HG02970 (cell line): ENCODE measurements around the gene ZNF514.
"Not testable (repeated sequence)": the region's sequence is repeated elsewhere in the genome, so short reads cannot be mapped to it uniquely, and the experiment has no call there.

Experiments used
- ATAC-seq: cut with Tn5 transposase; IDR thresholded peaks from one replicate; pipeline ENCODE4 v1.9.1; 2021; ENCODE audit warnings: mild to moderate bottlenecking, moderate library complexity, moderate number of reproducible peaks; ENCODE audit not compliant: unreplicated experiment, low FRiP score

ZNF514 gene

DNA sequence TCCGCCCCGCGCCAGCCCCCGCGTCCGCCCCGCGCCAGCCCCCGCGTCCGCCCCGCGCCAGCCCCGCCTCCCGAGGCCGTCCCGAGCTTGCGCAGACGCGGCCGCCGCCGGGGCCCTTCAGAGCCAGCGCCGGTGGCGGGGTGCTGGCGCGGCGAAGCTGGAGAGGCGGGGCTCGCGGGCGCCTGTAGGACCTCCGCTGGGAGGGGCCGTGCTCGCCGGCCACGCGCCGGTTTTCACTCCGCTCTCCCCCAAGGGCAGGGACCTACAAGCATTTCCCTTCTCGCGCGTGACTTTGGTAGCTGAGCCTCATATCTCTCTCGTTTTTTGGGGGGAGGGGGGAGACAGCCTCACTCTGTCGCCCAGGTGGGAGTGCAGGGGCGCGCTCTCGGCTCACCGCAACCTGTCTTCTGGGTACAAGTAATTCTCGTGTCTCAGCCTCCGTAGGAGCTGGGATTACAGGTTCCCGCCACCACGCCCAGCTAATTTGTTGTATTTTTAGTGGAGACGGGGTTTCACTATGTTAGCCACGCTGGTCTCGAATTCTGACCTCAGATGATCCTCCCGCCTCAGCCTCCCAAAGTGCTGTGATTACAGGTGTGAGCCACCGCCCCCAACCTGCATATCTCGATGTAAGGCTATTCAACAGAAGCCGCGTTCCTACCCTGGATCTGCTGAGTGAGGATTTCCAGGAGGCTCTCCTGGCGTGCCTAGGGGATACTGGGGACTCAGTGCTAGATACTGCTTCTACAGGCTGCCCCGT is at the start of gene ZNF514:
TSS of gene ZNF514 (minus strand) at position 159 of the 760 bp plus-strand sequence. CDS start 6,595 bp downstream, outside the sequence.
- peak; percentile 86 for ATAC-seq

DNA sequence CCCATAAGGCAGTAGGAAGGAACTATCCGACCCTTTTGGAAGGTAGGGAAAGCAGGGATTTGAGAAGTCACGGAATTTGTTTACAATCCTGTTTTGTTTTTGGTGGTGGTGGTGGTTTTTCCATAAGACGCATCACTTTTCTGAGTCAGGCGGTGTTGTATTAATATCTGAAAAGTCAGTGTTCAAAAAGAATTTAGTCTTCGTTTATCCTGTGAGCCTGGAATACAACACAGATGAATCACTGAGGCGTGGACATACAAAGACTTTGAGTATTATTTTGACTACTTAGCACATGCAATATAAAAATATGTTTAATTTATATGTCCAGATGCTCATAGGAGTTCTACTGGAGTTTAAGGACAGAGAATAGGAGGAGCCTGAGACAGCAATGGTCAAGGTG is 48.5 kb upstream of the ZNF514 start:
- ATAC-seq, result no peak

DNA sequence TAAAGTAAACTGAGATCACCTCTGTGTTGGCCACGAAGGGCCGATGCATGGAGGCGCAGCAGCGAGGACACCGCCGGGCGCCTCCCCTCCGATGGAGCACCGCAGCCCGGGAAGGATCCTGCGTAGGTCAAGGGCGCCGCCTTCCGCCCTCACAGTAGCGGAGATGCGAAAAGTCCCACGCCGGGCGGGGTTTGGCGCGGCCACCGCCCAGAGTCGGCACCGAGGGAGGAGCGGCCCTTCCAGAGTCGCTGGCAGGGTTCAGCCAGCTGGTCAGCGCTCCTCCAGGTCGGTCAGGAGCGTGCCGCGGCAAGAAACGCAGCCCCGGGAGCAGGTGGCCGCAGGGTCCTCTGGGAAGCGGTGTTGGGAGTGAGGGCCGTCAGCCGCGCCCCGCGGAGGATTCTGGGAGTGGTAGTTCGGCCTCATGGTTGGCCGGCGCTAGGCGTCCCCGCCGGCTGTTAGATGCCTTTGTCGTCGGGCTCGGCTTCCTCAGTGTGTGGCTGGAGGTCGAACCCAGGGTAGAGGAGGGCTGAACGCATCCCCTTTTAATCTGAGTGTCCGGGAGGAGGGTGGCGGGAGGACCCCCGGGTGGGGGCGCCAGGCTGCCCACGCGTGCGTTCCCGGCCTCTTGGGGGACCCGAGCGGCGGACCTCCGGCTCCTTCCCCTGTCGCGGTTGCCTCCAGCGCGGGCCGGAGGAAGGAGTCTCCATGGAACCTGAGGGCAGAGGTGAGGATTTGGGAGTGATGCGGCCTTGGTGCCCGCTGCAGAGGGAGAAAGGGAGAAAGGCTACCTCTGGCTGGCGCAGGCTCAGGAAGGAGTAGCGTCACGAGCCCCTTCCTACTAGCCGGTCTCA is 47.7 kb upstream of the ZNF514 start, which contains the start of gene ZNF892:
TSS of gene ZNF892 (plus strand) at position 411 of the 851 bp plus-strand sequence. CDS start at position 706, 295 bp downstream.
- ATAC-seq, result peak; percentile 90

DNA sequence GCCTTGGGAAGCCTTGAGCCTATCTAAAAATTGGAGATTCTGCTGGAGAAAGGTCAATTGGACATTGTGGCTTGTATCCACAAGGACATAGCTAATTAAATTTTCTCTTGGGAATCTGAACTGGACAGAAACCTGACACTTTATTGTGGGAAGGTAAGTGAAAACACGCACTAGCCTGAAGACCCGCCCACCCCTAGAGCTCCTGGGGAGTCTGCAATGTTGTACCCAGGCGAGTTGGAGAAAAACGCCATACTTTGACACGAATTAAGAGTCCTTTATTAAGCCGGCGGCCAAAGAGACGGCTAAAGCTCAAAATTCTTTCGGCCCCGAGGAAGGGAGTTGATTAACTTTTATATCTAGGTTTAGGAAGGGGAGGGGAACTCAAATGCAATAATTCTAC is 46.4 kb upstream of the ZNF514 start:
- ATAC-seq, result no peak

DNA sequence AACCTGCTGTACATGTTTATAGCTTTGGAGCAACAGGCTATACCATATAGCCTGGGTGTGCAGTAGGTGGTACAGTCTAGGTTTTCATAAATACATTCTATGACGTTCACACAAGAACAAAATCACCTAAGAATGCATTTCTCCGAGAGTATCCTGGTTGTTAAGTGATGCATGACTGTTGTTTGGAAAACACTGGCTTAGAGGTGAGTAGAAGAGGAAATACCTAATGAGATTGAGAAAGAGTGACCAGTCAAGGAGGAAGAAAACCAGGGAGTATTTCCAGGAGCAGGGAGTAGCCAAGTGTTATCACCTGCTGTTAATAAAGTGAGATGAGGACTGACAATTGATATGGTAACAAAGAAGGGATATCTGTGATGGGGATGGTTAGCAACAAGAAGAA is 44.7 kb upstream of the ZNF514 start:
- no peak for ATAC-seq

DNA sequence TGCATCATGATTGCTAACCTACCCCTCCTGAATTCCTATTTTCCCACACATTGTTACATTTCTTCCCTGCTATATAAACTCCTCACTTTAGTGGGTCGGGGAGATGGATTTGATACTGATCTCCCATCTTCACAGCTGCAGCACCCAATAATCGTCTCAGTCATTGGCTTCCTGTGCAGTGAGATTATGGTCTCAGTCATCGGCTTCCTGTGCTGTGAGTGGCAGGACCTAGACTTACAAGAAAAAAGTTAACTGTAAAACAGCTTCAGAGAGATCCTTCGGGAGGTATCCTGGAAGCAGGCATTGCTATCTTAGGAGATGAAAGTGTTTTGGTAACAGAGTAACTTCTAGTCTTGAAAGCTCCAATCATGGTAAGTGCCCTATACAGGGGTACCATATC is 44.3 kb upstream of the ZNF514 start:
- ATAC-seq, result no peak

DNA sequence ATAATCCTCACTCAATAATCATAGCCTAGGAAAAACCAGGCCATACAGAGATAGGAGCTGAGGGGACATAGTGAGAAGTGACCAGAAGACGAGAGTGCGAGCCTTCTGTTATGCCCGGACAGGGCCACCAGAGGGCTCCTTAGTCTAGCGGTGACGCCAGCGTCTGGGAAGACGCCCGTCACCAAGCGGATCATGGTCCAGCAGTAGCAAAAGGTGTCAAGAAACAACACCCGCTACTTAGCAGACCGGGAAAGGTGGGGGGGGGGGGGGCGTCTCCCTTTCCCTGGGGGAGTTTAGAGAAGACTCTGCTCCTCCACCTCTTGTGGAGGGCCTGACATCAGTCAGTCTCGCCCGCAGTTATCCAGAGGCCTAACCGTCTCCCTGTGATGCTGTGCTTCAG is 33.3 kb upstream of the ZNF514 start:
- not testable (repeated sequence) for ATAC-seq

DNA sequence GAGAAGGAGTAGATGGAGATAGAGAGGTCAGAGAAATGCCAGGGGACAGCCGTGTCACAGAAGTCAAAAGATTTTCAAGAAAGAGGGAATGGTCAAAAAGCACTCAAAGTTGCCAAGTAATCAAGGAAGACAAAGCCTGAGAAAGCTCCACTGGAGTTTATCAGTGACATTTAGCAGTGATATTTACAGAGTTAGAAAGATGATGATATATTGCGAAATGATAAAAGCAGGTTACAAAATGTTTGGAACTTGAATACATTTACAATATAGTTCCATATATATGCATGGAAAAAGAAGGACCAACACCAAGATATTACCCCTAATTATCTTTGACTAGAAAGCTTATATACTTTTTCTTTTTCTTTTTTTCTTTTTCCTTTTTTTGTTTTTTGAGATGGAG is 26.3 kb upstream of the ZNF514 start:
- no peak for ATAC-seq

DNA sequence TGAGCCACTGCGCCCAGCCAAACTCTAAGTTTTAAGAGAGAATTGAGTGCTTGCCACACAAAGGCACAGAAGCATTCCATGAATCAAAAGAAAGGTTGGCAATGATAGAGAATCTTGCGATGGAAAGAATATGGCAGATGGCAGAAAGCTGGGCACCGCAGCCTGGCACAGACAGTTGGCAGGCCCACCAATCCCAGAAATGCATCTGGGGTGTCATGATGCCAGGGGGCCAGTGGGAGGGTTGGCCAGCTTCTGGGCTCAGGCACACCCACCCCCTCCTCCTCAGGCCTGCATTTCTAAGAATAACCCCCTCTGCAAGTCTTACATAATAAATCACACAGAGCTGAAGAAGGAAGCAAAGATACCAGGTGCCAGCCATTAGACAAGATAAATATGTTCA is 25.5 kb upstream of the ZNF514 start:
- no peak for ATAC-seq

DNA sequence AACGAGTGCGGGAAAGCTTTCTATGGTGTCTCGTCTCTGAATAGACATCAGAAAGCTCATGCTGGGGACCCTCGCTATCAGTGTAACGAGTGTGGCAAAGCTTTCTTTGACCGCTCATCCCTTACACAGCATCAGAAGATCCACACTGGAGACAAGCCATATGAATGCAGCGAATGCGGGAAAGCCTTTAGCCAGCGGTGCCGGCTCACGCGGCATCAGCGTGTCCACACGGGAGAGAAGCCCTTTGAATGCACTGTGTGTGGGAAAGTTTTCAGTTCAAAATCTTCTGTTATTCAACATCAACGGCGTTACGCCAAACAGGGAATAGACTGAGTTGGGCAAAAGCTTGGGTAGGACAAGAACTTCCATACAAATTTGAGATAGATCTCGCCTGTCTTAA is 22.1 kb upstream of the ZNF514 start:
- no peak for ATAC-seq

DNA sequence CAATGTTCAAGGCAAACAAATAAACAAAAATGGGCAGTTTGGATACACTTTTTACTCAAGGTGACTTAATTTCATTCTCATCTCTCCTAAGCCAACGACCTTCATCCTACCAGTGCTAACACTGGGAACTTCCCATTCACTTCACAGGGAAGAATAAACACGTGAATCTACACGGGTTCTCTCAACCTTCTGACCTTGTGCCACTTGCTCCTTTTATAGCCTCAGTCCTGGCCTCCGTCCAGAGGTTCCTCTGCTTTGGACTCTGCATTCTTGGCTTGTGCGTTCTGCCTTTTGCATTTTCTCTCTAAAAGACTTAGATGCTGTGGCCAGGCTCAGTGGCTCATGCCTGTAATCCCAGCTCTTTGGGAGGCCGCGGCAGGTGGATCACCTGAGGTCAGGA is 19.8 kb upstream of the ZNF514 start:
- no peak for ATAC-seq

DNA sequence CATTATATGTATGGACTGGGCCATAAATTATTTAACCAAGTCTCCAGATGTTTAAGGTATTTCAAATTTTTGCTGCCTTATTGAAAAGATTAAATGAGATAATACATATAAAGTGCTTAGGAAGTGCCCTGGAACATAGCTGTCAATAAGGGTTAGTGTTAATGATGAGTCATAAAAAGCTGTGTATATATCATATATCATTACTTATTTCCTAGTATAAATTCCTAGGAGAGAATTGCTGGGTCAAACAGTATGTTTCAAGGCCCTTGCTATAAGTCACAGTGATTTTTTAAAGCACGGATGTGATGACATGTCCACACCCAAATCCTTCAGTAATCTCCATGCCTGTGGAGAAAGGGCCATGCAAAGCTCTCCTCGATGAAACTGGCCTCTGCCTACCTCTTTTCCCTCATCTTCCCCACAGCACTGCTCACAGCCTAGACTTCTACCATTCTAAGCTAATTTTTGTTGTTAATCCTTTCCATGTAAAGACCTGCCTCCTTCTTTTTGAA is 14.4 kb upstream of the ZNF514 start:
- ATAC-seq, result no peak

DNA sequence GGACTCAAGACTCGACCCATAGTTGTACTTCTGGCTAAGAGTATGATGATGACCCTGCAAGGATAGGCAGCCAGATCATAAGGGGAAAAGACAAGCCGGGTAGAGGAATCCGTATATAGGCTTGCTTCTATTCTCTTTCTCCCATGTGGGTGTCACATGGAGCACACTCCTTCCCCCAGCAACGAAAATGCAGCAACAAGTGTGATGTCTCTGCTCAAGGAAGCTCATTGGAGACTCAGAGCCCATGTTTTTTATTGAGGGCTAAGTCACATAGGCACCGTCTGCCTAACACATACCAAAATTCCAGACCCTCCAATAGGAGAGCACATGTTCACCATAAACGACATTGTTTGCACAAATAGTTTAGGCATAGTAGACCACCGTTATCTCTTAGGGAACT is 12.3 kb upstream of the ZNF514 start:
- ATAC-seq, result no peak

DNA sequence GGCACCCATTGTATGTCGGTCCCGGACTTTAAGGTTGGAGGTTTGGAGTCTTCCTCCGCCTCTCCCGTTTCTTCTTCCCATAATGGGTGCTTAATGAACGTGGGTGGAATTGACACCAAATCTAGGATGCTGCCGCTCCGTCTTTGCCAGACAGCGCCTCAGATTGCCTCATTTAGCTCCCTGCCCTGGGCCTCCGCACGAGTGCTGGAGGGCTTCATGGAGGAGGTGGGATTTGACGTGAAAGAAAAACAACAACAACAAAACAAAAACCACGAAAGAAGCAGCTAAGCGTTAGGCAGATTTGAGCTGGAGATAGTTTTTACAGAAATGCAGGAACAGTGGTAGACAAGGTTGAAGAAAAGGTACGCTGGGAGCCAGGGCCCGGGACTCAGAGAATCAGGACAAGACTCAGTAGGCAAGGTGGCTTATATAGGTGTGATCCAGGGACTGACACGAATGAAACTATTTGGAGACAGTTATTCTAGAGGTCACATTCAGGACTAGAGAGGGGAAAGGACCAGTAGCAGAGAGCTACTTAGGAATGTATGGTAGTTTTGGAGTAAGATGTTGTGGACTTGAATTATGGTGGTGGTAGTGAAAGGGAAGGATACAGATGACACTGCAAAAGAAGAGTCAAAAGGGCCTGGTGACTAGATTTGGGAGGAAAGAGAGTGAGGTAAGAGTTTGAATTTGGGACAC is 6.6 kb upstream of the ZNF514 start:
- ATAC-seq, result no peak

DNA sequence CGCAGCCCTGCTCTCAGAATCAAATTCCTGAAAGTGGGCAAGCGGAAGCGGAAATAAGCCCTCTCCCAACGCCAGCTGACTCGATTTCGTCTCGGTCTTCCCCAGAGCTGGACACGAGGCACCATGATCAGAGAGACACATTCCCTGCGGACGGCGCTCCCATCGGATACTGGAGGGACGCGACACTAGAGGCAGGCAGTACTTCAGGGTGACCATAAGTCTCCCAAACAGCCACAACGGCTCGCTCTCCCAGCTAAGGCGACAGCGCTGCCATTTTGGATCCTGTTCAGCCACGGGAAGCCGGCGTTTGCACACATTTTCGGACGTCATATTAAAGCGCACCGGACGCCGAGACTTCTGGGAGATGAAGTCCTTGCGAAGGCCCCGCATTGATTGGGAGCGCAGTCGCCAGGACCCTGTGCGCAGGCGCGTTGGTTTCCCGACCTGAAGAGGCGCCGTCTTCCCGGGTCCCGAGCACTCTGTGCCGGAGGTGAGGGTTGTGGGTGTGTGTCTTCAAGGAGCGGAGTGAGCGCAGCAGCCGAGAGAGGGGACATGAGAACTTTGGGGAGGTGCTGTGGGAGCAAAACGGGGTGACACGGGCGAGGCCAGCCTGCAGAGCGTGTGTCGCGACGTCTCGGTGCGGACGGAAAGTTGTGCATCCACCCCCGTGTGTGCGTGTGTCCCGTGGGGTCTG is 5.9 kb upstream of the ZNF514 start, which contains the start of gene ZNF2:
TSS of gene ZNF2 (plus strand) at position 439 of the 694 bp plus-strand sequence. CDS start 10,418 bp downstream, outside the sequence.
- peak; percentile 92 for ATAC-seq

DNA sequence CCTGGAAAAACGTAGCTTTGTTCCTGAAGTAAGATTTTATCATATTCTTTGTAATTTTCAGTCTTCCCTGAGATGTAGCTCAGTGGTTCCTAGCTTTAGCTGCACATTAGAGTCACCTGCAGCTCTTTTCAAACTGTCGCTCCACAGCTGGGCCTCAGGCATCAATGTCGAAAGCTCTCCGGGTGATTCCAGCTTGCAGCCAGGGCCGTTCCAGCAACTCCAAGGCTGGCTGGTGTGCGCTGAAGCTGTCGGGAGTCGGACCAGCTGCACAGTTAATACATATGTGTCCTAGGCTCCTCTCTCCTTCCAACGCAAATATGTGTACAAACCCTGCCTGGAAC is 5.4 kb upstream of the ZNF514 start:
- ATAC-seq, result no peak

DNA sequence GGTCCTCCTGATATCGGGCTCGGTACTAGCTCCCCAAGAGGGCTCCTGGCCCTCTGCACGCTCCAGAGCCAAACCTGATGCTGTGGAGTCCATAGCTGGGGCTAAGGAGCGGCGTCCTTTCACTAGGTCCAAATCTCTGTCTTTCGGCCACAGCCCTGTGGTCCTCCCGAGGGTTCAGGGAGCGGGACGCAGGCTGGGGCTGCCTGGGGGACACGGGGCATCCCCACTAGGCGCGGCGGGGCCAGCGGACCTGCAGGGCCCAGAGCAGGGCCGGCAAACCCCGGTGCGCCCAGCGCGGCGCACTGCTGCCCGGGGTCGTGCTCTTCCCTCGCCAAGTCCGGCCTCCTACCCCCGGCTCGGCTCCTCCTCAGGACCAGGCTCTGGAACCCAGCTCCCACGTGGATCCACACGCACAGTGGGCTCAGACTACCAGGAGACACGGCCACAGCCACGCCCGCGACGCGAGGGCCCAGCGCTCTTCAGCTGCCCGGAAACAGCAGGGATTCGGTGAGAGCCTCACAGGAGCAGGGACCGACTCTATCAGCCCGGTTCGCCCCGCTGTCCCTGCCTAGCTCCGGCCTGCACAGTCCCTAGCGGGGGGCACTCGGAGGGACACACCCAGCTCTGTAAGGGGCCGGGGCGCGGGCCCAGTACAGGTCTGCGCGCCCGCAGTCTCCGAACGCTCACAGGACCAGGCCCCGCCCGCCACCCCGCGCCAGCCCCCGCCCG is 593 bp downstream of the ZNF514 start:
- ATAC-seq, result peak; percentile 37

DNA sequence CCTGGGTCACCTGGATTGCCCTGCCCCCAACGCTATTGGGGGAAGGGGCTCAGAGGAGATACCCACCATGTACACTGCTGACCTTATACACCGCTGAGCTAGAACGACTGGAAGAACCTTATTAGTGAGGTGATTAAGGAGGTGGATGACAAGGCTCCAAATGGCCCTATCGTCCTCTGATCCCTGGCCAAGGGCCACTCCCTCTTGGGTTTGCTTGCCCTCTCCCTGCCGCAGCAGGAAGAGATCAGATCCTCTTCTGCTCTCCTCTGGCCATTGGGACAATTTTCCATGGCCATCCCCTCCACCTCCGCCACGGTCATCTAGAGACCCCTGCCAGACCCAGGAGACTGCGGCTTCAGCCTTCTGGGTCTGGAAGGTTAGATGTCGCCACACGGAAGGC is 1.2 kb downstream of the ZNF514 start:
- ATAC-seq, result no peak

DNA sequence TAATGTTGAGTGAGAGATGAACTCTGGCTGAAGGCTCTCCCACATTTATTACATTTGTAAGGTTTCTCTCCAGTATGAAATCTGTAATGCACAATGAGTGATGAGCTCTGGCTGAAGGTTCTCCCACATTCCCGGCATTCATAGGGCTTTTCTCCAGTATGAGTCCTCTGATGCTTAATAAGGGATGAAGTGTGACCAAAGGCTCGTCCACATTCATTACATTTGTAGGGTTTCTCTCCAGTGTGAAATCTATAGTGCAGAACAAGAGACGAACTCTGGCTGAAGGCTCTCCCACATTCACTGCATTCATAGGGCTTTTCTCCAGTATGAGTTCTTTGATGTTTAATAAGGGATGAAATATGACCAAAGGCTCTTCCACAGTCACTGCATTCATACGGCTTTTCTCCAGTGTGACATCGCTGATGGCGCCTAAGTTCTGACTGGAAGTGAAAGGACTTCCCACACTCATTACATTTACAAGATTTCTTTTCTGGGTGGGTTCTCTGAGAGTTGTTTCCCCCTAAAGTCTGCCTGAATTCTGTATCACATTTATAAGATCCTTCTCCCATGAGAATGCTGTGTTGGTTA is 10.2 kb downstream of the ZNF514 start:
- ATAC-seq, result no peak
